NK-92 (cell line): ENCODE measurements around the gene PDS5B.
"Not testable (repeated sequence)": the region's sequence is repeated elsewhere in the genome, so short reads cannot be mapped to it uniquely, and the experiment has no call there.

Experiments
- DNase-seq: peaks from one replicate; lab custom pipeline; 2025; ENCODE audit not compliant: unreplicated experiment; lab: John Stamatoyannopoulos, UW

PDS5B gene, protein sequence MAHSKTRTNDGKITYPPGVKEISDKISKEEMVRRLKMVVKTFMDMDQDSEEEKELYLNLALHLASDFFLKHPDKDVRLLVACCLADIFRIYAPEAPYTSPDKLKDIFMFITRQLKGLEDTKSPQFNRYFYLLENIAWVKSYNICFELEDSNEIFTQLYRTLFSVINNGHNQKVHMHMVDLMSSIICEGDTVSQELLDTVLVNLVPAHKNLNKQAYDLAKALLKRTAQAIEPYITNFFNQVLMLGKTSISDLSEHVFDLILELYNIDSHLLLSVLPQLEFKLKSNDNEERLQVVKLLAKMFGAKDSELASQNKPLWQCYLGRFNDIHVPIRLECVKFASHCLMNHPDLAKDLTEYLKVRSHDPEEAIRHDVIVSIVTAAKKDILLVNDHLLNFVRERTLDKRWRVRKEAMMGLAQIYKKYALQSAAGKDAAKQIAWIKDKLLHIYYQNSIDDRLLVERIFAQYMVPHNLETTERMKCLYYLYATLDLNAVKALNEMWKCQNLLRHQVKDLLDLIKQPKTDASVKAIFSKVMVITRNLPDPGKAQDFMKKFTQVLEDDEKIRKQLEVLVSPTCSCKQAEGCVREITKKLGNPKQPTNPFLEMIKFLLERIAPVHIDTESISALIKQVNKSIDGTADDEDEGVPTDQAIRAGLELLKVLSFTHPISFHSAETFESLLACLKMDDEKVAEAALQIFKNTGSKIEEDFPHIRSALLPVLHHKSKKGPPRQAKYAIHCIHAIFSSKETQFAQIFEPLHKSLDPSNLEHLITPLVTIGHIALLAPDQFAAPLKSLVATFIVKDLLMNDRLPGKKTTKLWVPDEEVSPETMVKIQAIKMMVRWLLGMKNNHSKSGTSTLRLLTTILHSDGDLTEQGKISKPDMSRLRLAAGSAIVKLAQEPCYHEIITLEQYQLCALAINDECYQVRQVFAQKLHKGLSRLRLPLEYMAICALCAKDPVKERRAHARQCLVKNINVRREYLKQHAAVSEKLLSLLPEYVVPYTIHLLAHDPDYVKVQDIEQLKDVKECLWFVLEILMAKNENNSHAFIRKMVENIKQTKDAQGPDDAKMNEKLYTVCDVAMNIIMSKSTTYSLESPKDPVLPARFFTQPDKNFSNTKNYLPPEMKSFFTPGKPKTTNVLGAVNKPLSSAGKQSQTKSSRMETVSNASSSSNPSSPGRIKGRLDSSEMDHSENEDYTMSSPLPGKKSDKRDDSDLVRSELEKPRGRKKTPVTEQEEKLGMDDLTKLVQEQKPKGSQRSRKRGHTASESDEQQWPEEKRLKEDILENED (N-terminal part only)

DNA sequence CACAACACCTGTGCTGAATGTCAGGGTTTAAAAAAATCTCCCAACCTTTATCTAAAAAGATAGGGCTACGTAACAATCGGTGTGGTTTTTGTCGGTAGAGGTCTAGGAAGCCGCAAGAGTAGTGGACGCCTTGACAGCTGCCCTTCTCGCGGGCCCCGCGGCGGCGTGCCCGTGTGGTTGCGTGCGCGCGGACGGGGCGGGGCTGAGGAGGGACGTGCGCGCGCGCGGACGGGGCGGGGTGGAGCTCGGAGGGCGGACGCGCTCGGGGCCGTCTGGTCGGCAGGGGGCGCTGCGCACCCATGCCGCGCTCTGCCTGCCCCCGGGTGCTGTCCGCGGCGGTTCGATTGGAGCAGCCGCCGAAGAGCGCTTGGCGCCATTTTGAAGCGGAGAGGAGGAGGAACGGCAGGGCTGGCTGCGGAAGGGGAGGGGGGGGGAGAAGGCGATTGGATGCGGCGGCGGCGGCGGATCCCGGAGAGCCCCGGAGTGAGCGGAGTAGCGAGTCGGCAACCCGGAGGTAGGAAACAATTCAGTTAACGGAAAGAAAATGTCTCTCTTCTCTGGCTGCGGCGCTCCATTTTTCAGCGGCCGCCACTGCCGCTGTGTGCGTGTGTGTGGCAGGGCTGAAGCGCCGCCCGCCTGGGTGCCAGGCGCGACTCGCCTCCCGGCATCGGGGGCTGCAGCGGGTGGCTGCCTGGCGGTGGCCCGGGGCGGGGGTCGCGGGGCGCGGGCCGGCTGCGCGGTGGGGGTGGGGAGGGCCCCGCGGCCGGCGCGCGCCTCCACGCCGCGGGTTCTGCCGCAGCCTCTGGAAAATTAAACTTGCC is at the start of gene PDS5B:
PDS5B (plus strand) TSS at position 373 of the 821 bp plus-strand sequence. CDS start 62,321 bp downstream, outside the sequence.
- DNase-seq: peak; percentile 59

DNA sequence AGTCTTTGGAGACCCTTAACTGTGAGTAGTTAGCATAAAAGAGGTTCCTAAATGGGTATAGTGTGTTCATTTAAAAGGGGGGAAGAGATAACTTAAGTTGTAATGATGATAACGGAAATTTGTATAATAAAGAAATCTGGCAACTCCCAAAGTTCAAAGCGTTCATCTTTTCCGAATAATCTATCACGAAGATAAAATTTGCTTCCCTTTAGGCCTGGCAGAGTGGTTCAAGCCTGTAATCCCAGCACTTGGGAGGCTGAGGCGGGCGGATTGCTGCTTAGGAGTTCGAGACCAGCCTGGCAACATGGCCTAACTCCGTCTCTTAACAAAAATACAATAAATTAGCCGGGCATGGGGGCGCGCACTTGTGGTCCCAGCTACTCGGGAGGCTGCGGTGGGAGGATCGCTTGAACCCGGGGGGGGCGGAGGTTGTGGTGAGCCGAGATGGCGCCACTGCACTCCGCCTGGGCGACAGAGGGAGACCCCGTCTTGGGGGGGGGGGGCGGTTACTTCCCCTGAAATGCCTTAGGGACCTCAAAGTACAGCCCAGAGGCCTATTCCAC is 48.6 kb upstream of the PDS5B start:
- no peak for DNase-seq

DNA sequence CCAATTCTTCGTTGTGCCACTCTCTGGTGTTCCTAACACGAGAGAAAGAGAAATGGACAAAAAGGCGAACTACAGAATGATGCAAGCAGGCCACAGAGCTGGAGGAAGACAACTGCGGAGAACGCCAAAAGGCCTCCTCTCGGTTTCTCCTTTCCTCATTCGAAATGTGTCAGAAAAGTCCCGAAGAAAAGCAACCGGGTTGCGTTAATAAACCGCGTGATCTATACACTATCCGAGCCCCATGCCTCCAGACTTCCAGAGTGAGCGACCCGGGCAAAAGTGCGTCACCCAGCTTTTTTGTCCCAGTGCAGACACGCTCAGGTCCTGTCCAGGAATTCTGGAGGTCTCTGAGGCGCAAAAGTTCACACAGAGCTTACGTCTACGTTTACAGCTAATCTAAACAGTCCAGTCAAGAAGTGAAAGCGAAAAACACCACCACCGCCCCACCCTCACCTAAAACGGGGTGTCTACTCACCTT is 48.1 kb upstream of the PDS5B start:
- no peak for DNase-seq

DNA sequence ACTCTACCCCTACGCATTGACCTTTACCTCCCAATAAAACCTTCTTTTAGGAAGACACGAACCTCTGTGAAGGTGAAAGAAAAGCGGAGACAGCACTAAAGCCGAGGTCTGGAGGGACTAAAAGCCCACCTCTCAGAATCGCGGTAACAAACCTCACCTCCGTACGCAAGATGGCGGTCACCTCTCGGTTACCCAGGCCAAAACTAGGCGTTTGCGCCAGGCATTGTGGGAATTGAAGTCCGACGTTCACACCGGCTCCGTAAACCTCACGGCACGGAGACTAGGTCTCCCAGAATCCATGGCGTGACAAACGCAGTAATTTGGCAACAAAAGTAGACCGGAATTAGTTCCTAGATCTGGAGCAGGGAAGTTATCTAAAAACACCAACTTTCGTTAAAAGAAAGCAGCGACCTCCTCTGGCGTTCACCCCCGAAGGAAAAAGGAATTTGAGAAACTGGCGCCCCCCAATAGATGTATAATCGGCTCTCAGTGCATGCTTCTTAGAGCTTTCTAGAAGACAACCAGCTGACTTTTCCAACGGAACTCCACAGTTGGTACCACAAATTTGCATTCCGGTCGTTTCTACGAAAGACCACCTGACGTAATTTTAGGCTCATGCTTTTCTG is 47.5 kb upstream of the PDS5B start, which contains the start of gene N4BP2L2:
N4BP2L2 (minus strand) TSS at position 175 of the 626 bp plus-strand sequence. CDS start 1,768 bp downstream, outside the sequence.
- peak; percentile 51 for DNase-seq

DNA sequence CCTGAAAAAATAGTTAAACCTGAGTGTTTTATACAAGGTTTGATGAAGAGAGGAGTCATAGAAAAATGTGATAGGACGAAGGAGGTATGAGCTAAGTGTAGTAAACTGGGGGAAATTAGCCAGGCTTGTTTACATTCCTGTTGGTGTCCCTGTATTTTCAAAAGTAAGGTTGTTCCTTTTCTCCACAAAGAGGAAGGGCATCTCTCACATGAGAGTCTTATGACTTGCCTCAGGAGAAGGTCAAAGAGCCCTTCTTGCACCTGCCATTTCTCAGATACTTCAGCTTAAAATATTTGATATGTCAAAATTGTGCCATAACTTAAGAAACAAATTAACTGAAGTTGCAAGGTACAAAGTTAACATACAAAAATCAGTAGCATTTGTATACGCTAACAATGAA is 44.0 kb upstream of the PDS5B start:
- no peak for DNase-seq

DNA sequence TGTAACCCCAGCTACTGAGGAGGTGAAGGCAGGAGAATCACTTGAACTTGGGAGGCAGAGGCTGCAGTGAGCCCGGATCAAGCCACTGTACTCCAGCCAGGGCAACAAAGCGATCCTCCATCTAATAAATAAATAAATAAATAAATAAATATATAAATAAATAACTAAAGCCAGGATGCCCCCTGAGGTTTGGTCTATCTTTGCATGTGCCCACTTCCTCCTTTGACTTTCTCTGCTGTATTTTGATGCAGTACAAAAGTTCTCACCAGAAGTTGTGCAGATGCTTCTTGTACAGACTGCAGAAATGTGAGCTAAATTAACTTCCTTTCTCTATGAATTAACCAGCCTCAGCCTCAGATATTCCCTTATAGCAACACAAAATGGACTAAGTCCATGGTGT is 41.2 kb upstream of the PDS5B start:
- no peak for DNase-seq

DNA sequence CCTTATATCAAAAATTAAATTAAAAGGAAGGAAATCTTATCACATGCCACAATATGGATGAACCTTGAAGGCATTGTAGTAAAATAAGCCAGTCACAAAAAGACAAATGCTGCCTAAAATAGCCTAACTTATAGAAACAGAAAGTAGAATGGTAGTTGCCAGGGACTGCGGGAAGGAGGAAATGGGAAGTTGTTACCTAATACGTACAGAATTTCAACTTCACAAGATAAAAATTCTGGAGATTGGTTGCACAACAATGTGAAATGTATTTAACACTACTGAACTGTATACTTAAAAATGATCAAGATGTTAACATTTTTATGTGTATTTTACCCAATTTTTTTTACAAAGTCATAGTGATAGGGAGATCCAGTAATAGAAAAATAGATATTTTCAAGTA is 37.4 kb upstream of the PDS5B start:
- DNase-seq: no peak

DNA sequence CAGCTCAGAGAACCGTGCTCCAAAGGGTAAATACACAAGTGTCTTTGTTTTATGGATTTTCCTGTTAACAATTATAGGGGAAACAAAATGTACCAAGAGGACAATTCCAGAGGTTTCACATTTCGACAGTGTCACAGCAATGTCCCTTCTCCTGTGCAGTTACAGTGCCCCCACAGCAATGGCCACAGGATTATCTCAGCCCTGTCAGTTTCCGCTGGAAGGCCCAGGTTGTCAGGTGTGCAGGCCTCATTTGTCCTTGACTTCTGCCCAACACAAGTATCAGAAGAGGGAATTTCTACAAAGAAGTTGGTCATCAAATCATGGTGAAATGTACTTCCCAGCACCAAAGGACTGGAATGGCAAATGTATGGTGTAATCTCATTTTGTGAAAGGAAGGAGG is 36.5 kb upstream of the PDS5B start:
- DNase-seq: no peak

DNA sequence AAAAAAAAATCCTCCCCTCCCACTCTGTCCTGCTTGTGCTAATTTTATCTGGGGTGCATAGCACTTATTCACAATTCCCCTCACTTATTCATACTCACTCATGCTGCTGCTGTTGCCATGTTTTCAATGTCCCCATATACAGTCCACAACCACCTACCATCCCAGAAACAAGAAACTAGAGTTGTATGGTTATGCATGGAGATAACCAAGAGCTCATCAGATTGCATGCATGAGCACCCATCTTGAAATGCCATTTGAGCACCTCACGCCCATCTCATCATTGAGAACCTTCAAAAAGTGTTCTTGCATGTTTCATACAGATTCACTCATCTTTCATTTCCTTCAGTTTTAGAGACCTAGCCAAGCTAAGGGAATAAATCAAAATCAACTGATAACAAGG is 32.5 kb upstream of the PDS5B start:
- DNase-seq: no peak

DNA sequence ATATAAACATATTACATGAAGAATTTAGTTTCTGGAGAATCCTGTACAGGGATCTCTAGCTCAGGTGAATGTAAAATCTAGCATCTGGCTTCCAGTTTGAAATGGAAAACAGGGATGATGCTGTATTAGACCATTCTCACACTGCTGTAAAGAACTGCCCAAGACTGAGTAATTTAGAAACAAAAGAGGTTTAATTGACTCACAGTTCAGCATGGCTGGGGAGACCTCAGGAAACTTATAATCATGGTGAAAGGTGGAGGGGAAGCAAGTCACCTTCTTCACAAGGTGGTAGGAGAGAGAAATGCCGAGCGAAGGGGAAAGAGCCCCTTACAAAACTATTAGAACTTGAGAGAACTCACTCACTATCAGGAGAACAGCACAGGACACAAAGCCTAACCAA is 30.6 kb upstream of the PDS5B start:
- no peak for DNase-seq

DNA sequence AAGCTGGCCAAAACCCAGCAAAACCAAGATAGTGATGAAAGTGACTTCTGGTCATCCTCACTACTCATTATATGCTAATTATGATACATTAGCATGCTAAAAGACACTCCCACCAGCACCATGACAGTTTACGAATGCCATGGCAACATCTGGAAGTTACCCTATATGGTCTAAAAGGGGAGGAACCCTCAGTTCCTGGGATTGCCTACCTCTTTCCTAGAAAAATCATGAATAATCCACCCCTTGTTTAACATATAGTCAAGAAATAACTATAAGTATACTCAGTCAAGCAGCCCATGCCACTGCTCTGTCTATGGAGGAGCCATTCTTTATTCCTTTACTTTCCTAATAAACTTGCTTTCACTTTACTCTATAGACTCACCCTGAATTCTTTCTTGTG is 25.4 kb upstream of the PDS5B start:
- not testable (repeated sequence) for DNase-seq

DNA sequence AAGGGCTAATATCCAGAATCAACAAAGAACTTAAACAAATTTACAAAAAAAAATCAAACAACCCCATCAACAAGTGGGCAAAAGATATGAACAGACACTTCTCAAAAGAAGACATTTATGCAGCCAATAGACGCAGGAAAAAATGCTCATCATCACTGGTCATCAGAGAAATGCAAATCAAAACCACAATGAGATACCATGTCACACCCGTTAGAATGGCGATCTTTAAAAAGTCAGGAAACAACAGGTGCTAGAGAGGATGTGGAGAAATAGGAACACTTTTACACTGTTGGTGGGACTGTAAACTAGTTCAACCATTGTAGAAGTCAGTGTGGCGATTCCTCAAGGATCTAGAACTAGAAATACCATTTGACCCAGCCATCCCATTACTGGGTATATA is 10.6 kb upstream of the PDS5B start:
- DNase-seq: not testable (repeated sequence)

DNA sequence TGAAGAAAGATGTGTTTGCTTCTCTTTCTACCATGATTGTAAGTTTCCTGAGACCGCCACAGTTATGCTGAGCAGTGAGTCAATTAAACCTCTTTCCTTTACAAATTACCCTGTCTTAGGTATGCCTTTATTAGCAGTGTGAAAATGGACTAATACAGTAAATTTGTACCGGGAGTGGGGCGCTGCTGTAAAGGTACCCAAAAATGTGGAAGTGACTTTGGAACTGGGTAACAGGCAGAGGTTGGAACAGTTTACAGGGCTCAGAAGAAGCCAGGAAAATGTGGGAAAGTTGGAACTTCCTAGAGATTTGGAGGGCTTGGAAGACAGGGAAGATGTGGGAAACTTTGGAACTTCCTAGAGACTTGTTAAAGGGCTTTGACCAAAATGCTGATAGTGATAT is 9.2 kb upstream of the PDS5B start:
- no peak for DNase-seq

DNA sequence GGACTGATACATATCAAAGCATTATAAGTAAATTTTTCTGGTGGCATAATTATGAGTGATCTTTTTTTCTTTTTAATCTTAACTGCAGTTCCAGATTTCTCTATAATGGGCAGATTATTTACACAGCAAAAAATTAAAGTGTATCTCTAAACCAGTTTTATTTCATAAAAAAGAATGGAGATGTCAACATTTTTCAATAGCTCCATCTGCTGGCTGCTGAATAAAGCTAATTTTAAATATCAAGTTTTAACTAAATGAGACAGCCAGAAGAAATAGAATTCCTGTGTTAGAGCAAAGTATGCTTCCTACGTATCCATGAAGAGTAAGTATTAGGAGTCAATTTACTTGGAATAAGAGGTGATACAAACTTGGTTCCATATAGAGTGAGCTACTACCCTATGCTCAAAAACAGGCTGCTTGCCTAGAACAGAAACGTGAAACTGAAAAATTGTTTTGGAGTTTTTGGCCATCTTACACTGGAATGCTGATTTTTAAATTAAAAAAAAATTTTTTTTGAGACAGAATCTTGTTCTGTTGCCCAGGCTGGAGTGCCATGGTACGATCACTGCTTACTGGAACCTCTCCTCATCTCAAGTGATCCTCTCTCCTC is 5.0 kb upstream of the PDS5B start:
- DNase-seq: no peak

DNA sequence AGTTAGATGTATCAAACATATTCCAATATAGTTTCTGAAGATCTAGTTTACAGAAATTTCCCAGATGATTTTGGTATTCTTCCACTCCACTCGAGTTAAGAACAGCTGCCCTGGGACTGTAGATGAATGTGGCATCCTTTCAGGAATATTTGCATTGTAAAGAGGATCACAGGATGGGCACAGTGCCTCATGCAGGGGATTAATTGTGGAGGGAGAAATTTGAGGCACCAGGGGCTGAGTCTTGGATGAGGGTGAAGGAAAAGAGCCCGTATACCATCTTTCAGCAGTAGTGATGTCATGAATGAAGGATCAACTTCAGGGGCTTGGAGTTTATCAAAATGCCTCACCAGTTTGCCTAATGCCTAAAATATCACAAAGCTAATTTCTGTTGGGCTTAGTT is 4.0 kb upstream of the PDS5B start:
- DNase-seq: no peak

DNA sequence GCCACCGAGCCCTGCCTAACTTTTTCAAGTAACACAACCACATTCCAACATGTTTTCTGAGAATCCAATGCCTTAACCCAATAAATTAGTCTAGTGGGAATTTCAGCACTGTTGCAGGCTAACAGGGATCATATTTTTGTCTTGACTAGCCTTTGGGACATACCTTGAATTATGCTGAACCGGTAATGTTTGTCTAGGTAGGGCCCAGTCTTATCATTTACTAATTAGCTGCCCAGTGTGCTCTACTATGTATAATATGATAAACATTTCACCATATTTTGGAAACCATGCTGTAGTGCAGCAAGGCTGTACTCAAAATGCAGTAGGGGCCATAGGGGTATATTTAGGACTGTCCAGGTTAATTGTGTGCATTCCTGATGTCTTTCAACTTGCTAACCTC is 3.3 kb upstream of the PDS5B start:
- no peak for DNase-seq

DNA sequence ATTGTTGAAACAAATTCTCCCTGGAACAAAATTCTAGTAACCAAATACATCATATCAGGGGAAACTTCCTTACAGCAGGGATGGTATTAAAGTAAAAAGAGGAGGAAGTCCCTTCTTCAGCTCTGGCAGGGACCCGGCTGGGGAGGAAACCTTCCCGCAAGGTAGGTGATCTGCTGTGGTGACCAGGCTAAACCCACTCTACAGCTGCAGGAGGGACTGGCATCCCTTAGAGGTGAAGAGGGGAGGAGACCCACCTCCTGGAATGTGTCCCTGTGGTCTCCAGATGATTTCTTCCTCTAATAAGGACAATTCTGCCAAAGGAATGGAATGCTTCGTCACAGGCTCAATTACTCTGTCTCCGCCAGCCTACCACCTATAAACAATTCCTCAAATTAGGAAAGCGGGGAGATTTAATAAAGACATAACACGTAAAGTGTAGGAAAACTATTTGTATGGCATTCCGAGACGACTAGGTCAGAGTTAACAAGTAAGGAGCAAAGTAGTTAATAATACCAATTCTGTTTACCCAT is 637 bp upstream of the PDS5B start:
- DNase-seq: no peak

DNA sequence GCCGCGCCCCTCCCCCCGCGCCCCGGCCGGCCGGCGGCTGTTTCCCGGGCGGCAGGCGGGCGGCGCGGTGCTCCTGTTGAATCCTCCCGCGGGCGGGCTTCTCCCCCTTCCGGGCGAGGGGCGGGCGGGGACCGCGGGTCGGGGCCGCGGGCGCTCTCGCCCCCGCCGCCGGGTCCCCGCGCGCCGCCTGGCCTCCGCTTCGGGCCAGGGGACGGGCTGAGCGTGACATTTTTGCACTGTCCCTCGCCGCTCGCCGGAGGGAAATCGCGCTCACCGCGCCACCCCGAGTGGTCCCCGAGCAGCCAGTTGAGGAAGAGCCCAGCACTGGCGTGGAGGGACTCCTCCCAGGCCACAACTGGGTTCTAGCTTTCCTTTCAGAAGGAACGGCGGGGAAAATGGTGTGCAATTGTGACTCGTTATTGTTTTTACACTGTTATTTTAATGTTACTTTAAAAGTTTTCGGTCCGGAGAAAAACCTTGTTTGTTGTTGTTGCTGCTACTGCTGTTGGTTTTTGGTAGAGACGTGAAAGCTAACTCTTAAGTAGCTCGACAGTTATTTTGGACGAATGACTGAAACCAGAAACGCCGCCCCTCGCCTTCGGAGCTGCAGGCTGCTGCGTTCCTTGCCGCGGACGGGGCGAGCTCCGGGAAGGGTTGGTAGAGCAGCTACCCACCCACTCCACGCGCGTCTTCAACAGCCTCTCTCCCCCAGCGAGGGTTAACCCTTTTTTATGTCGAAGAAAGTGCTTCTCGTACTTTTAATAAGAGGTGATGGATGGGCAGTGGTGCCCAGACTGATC is 959 bp downstream of the PDS5B start:
- no peak for DNase-seq
